HepG2 (cell line): ENCODE data around the gene GPS1. TPM values are rescaled to one million over a fixed set of nuclear protein-coding genes. Genes with fewer than 3 reads are reported as not detected.
A peak's percentile ranks its signal among the peaks of the same experiment; 100 is the strongest.

Experiments
- AFF4 ChIP-seq: sonication (generic); formaldehyde crosslinking; IDR thresholded peaks from 2 replicates; pipeline ENCODE4 v1.4.0; 2020; ENCODE audit warnings: missing genetic modification reagents
- CAMTA2 ChIP-seq: sonication (generic); formaldehyde crosslinking; IDR thresholded peaks from 2 replicates; pipeline ENCODE4 v1.4.0; 2020; ENCODE audit warnings: mild to moderate bottlenecking, missing genetic modification reagents, borderline replicate concordance
- MAFK ChIP-seq, 2 experiments: IDR thresholded peaks in 1 of 2; conservative IDR thresholded peaks in 1 of 2; 2 replicates each; pipeline ENCODE4 v1.6.1; 2011; ENCODE audit warnings: improper control_type of control experiment in 2 of 2, low read length in 2 of 2
- MYNN ChIP-seq: sonication (generic); formaldehyde crosslinking; IDR thresholded peaks from 2 replicates; pipeline ENCODE4 v1.4.0; 2020; ENCODE audit warnings: mild to moderate bottlenecking, low read depth, missing genetic modification reagents
- PTBP1 ChIP-seq: fragments of 200-400 bp; formaldehyde crosslinking; IDR thresholded peaks from 2 replicates; pipeline ENCODE4 v1.6.1; 2018; ENCODE audit warnings: low read length, low read depth; ENCODE audit not compliant: poor library complexity, severe bottlenecking
- RNF219 ChIP-seq: sonication (generic); formaldehyde crosslinking; IDR thresholded peaks from 2 replicates; pipeline ENCODE4 v1.5.0; 2020; ENCODE audit warnings: mild to moderate bottlenecking, missing genetic modification reagents
- TEF ChIP-seq: sonication (generic); formaldehyde crosslinking; IDR thresholded peaks from 2 replicates; pipeline ENCODE4 v1.5.0; 2020; ENCODE audit warnings: missing genetic modification reagents
- ZBTB25 ChIP-seq: IDR thresholded peaks from 2 replicates; pipeline ENCODE4 v1.6.1; 2018; ENCODE audit warnings: missing genetic modification reagents
- ZKSCAN5 ChIP-seq: sonication (generic); formaldehyde crosslinking; IDR thresholded peaks from 2 replicates; pipeline ENCODE4 v1.5.1; 2020; ENCODE audit warnings: mild to moderate bottlenecking, missing genetic modification reagents
- ZNF333 ChIP-seq: sonication (generic); formaldehyde crosslinking; IDR thresholded peaks from 2 replicates; pipeline ENCODE4 v1.4.0; 2020; ENCODE audit warnings: mild to moderate bottlenecking, missing genetic modification reagents, borderline replicate concordance
- ZNF496 ChIP-seq: sonication (generic); formaldehyde crosslinking; IDR thresholded peaks from 2 replicates; pipeline ENCODE4 v1.8.1; 2023; ENCODE audit warnings: mild to moderate bottlenecking, moderate library complexity, missing genetic modification reagents; ENCODE audit not compliant: insufficient replicate concordance
- ZNF646 ChIP-seq: sonication (generic); formaldehyde crosslinking; IDR thresholded peaks from 2 replicates; pipeline ENCODE4 v1.9.0; 2021; ENCODE audit warnings: mild to moderate bottlenecking, missing genetic modification reagents
- polyA plus RNA-seq, 8 experiments: library from polyadenylated mRNA; depleted of rRNA in 3 of 8; stranded (reverse) in 7 of 8; unstranded in 1 of 8; fragments of >200 nt; fragmentation: Illumina TruSeq in 4 of 8; extraction: Trizol in 4 of 8; gene quantifications; 2 replicates each; pipeline versions ENCODE4 v1.2.1 to v1.2.3, GENCODE V29; 2011 to 2016; ENCODE audit warnings: low read depth in 4 of 8, missing spikeins in 1 of 8, mixed read lengths in 1 of 8; ENCODE audit not compliant: insufficient read depth in 1 of 8
- total RNA-seq, 5 experiments: library from RNA; depleted of rRNA; stranded (reverse); fragments of >200 nt; fragmentation: Illumina TruSeq; extraction: Trizol; gene quantifications; 2 replicates each; pipeline ENCODE4 v1.2.3, GENCODE V29; 2016; ENCODE audit warnings: low read depth in 1 of 5

Gene GPS1
- total and polyA plus RNA-seq, 2 of the 13 experiments (the other 11 are each of a cell fraction or from before 2014, with no cell fraction given) = 124 to 128 TPM

GRCh38 chr17:82101767-82102679 is 50.3 kb downstream of the GPS1 start (continued):
- TF ChIP-seq RNF219 (no peak), AFF4 (CRISPR knock-in tag) (peak; percentile 84), TEF (CRISPR knock-in tag) (no peak), MYNN (0 out of 2 replicates have a peak, but pooled peaks have one; percentile 66), ZNF496 (CRISPR knock-in tag) (no peak), PTBP1 (no peak), ZNF333 (no peak), CAMTA2 (CRISPR knock-in tag) (no peak; the same call in 1 of the 2 replicates), ZKSCAN5 (CRISPR knock-in tag) (no peak), MAFK (conservative IDR thresholded peaks at IDR 0.05 in 1 of 2, IDR thresholded peaks at IDR 0.05 in 1 of 2; ENCODE audit: low read length in 2 of 2) (no peak), ZNF646 (CRISPR knock-in tag) (no peak), ZBTB25 (CRISPR knock-in tag) (peak; percentile 81)
